Tongue (tissue), 2 donors: Measurements from ENCODE around the gene TADA3. TPM values are rescaled to one million over a fixed set of nuclear protein-coding genes. Genes with fewer than 3 reads are reported as not detected.

ENCODE experiments used
- DNase-seq: peaks from one replicate; pipeline ENCODE4 v3.0.0-alpha.2; 2015
- total RNA-seq: library from RNA; depleted of rRNA; stranded (reverse); fragments of >200 nt; gene quantifications from one replicate; pipeline ENCODE4 v1.2.3, GENCODE V29; 2014

TADA3 gene
- total RNA-seq, 1 donor from 2014 or later = 40.8 TPM

GRCh38 chr3:9809615-9810432 lies 17.6 kb upstream of the TADA3 start, which contains the start of gene TTLL3:
Gene TTLL3, plus strand, starts transcription at chr3:9810262. Its CDS starts 400 bp downstream, at chr3:9810662.
- DNase-seq = peak; percentile 82

- DNase-seq = no peak
Observed at GRCh38 chr3:9809239-9809614, 17.0 kb upstream of the TADA3 start.

GRCh38 chr3:9808345-9809037 lies 16.2 kb upstream of the TADA3 start:
- DNase-seq = peak; percentile 56

GRCh38 chr3:9807981-9808344 lies 15.7 kb upstream of the TADA3 start:
- no peak for DNase-seq

- DNase-seq = no peak
Observed at GRCh38 chr3:9806688-9807589, 14.7 kb upstream of the TADA3 start.

GRCh38 chr3:9806137-9806536 lies 13.9 kb upstream of the TADA3 start:
- DNase-seq = no peak

GRCh38 chr3:9804996-9805395 lies 12.7 kb upstream of the TADA3 start:
- no peak for DNase-seq

- no peak for DNase-seq
Observed at GRCh38 chr3:9803494-9803893, 11.2 kb upstream of the TADA3 start.

GRCh38 chr3:9800529-9800928 lies 8.3 kb upstream of the TADA3 start:
- DNase-seq = no peak

GRCh38 chr3:9797196-9797945 lies 5.1 kb upstream of the TADA3 start:
- DNase-seq = no peak

GRCh38 chr3:9795207-9795606 lies 2.9 kb upstream of the TADA3 start:
- DNase-seq = no peak

- DNase-seq = no peak
Observed at GRCh38 chr3:9794400-9794799, 2.1 kb upstream of the TADA3 start.

GRCh38 chr3:9793161-9793781 lies 998 bp upstream of the TADA3 start:
- DNase-seq = no peak

GRCh38 chr3:9791790-9792404 lies 376 bp downstream of the TADA3 start:
- no peak for DNase-seq

- DNase-seq = no peak
Observed at GRCh38 chr3:9791127-9791526, 1.1 kb downstream of the TADA3 start.

- no peak for DNase-seq
Observed at GRCh38 chr3:9787714-9788113, 4.6 kb downstream of the TADA3 start.

- DNase-seq = no peak
Observed at GRCh38 chr3:9786825-9787669, 5.2 kb downstream of the TADA3 start.

GRCh38 chr3:9786209-9786739 lies 6.0 kb downstream of the TADA3 start:
- DNase-seq = no peak

GRCh38 chr3:9785602-9786001 lies 6.7 kb downstream of the TADA3 start:
- DNase-seq = no peak

- DNase-seq = no peak
Observed at GRCh38 chr3:9784965-9785364, 7.3 kb downstream of the TADA3 start.
